ENCODE results near the gene ENTPD2.

The ENTPD2 gene

GRCh38 chr9:137028263-137029057 is 25.4 kb downstream of the ENTPD2 start:
- peak; percentile 48 for DNase-seq

GRCh38 chr9:137027369-137028262 is 26.2 kb downstream of the ENTPD2 start, which contains the start of gene ABCA2:
Gene ABCA2, minus strand, starts transcription at chr9:137028237. Its CDS starts 97 bp downstream, at chr9:137028140.
- DNase-seq = no peak

- DNase-seq = no peak
Measured at GRCh38 chr9:137026828-137027227, 27.0 kb downstream of the ENTPD2 start.

GRCh38 chr9:137026384-137026783 is 27.5 kb downstream of the ENTPD2 start:
- DNase-seq = no peak

GRCh38 chr9:137025517-137025966 is 28.3 kb downstream of the ENTPD2 start:
- DNase-seq = peak; percentile 89

GRCh38 chr9:137023583-137023991 is 30.3 kb downstream of the ENTPD2 start:
- no peak for DNase-seq

GRCh38 chr9:137023157-137023556 is 30.7 kb downstream of the ENTPD2 start:
- no peak for DNase-seq

GRCh38 chr9:137022662-137023008 is 31.2 kb downstream of the ENTPD2 start:
- DNase-seq = no peak

GRCh38 chr9:137021979-137022661 is 31.7 kb downstream of the ENTPD2 start:
- DNase-seq = peak; percentile 95

GRCh38 chr9:137021568-137021978 is 32.3 kb downstream of the ENTPD2 start:
- DNase-seq = no peak

GRCh38 chr9:137020771-137021567 is 32.9 kb downstream of the ENTPD2 start:
- DNase-seq = no peak

- DNase-seq = no peak
Measured at GRCh38 chr9:137019891-137020683, 33.8 kb downstream of the ENTPD2 start.

GRCh38 chr9:137018761-137019559 is 34.9 kb downstream of the ENTPD2 start:
- no peak for DNase-seq

- no peak for DNase-seq
Measured at GRCh38 chr9:137017791-137018497, 35.9 kb downstream of the ENTPD2 start.

- no peak for DNase-seq
Measured at GRCh38 chr9:137017071-137017470, 36.8 kb downstream of the ENTPD2 start.

- DNase-seq = no peak
Measured at GRCh38 chr9:137016436-137016835, 37.4 kb downstream of the ENTPD2 start.

GRCh38 chr9:137015976-137016375 is 37.9 kb downstream of the ENTPD2 start:
- no peak for DNase-seq

- no peak for DNase-seq
Measured at GRCh38 chr9:137015540-137015930, 38.3 kb downstream of the ENTPD2 start.

- no peak for DNase-seq
Measured at GRCh38 chr9:137014776-137015539, 38.9 kb downstream of the ENTPD2 start.

All from NCI-H2029 (cell line).